Esophagus muscularis mucosa (tissue), 4 donors: Measurements from ENCODE around the gene IL15. TPM values are rescaled to one million over a fixed set of nuclear protein-coding genes. Genes with fewer than 3 reads are reported as not detected.

ENCODE experiments used
- DNase-seq: peaks from one replicate; pipeline ENCODE4 v3.0.0-alpha.2; 2017; ENCODE audit errors: extremely low spot score
- H3K27ac ChIP-seq, 4 donors: fragments of 200-600 bp; sonication (generic); replicated peaks in 1 of 4; 1 replicate in 3 of 4; 2 replicates in 1 of 4; pipeline ENCODE4 v1.5.1; 2016 to 2019; ENCODE audit warnings: mild to moderate bottlenecking in 1 of 4
- H3K27me3 ChIP-seq, 4 donors: fragments of 200-600 bp; sonication (generic); one replicate each; pipeline versions ENCODE4 v1.5.1 to v1.6.0; 2016 to 2019
- H3K36me3 ChIP-seq, 4 donors: fragments of 200-600 bp; sonication (generic); one replicate each; pipeline ENCODE4 v1.5.1; 2016 to 2019
- H3K4me1 ChIP-seq, 4 donors: fragments of 200-600 bp; sonication (generic); one replicate each; pipeline ENCODE4 v1.5.1; 2016 to 2019
- H3K4me3 ChIP-seq, 4 donors: fragments of 200-600 bp; sonication (generic); 1 replicate in 2 of 4; 2 replicates in 2 of 4; pipeline ENCODE4 v1.5.1; 2016 to 2019; ENCODE audit warnings: mild to moderate bottlenecking in 4 of 4, moderate library complexity in 1 of 4
- H3K9me3 ChIP-seq, 4 donors: fragments of 200-600 bp; sonication (generic); 1 replicate in 3 of 4; 2 replicates in 1 of 4; pipeline ENCODE4 v1.5.1; 2016 to 2019
- EP300 ChIP-seq: sonication (generic); formaldehyde crosslinking; IDR thresholded peaks from one replicate; pipeline ENCODE4 v1.6.1; 2017; ENCODE audit warnings: antibody characterized with exemption
- POLR2A ChIP-seq: fragments of 450-650 bp; IDR thresholded peaks from one replicate; pipeline ENCODE4 v1.6.1; 2017; ENCODE audit warnings: antibody characterized with exemption, moderate library complexity, mild to moderate bottlenecking, low read depth
- POLR2AphosphoS5 ChIP-seq, 2 donors: sonication (generic); formaldehyde crosslinking; IDR thresholded peaks; one replicate each; pipeline ENCODE4 v1.6.1; 2017; ENCODE audit warnings: antibody characterized with exemption in 2 of 2
- WGBS: methylation state at CpG from one replicate; pipeline ENCODE4 v1.1.5; 2018; 5-methylcytosine and 5-hydroxymethylcytosine counted together
- intact Hi-C: fragments of 100-400 bp; cut with DNase I; formaldehyde crosslinking; loops from one replicate; pipeline ENCODE4 v1.15.1; 2023
- total RNA-seq, 4 donors: library from RNA; depleted of rRNA; stranded (reverse); fragments of >200 nt; gene quantifications; one replicate each; pipeline versions ENCODE4 v1.1.0 to v1.2.1, GENCODE V29; 2016
- TF ChIP-seq, protein P1 (sequence below), 3 experiments: fragments of 200-600 bp in 2 of 3; fragments of 450-650 bp in 1 of 3; sonication (generic) in 2 of 3; IDR thresholded peaks; one replicate each; pipeline ENCODE4 v1.5.1; 2017 to 2019; ENCODE audit warnings: antibody characterized with exemption in 3 of 3, mild to moderate bottlenecking in 2 of 3, moderate library complexity in 1 of 3

Gene IL15
- total RNA-seq, 4 donors from 2014 or later: 3.0 to 5.0 (median 3.7) TPM

DNA sequence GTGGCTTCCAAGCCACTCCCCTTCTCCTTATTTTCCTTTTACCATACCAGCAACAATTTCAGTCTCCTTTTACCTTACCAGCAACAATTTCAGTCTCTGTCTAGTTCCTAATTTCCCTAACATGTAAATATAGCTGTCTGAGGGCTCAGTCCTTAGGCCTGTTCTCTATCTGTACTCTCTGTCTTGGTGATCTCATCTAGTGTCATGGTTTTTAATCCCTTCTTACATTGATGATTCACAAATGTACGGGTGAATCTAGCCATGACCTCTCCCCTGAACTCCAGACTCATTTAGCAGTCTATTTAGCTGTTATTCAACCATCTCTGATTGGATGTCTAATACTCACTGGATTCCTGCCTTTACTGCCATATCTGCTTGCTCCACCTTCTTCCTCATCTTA is 7.2 kb downstream of the IL15 start:
- 47% methylated on average over 1 of the region's 1 CpG for WGBS
- Histone ChIP-seq H3K36me3 (no peaks in the 10 kb centered on the region), H3K27ac (no peak overlapping the region), H3K27me3 (no peaks in the 10 kb centered on the region), H3K9me3 (no peaks in the 10 kb centered on the region), H3K4me1 (peaks cover 4 to 10% (median 5%) of the 10 kb centered on the region in 4 donors), H3K4me3 (no peak overlapping the region)
- TF ChIP-seq, protein P1, sequence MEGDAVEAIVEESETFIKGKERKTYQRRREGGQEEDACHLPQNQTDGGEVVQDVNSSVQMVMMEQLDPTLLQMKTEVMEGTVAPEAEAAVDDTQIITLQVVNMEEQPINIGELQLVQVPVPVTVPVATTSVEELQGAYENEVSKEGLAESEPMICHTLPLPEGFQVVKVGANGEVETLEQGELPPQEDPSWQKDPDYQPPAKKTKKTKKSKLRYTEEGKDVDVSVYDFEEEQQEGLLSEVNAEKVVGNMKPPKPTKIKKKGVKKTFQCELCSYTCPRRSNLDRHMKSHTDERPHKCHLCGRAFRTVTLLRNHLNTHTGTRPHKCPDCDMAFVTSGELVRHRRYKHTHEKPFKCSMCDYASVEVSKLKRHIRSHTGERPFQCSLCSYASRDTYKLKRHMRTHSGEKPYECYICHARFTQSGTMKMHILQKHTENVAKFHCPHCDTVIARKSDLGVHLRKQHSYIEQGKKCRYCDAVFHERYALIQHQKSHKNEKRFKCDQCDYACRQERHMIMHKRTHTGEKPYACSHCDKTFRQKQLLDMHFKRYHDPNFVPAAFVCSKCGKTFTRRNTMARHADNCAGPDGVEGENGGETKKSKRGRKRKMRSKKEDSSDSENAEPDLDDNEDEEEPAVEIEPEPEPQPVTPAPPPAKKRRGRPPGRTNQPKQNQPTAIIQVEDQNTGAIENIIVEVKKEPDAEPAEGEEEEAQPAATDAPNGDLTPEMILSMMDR (IDR thresholded peaks at IDR 0.05): no peak
- TF ChIP-seq POLR2AphosphoS5 (IDR thresholded peaks at IDR 0.05) (no peak), EP300 (no peak), POLR2A (no peak)
- no peak for DNase-seq
- intact Hi-C loops: no loop called here

DNA sequence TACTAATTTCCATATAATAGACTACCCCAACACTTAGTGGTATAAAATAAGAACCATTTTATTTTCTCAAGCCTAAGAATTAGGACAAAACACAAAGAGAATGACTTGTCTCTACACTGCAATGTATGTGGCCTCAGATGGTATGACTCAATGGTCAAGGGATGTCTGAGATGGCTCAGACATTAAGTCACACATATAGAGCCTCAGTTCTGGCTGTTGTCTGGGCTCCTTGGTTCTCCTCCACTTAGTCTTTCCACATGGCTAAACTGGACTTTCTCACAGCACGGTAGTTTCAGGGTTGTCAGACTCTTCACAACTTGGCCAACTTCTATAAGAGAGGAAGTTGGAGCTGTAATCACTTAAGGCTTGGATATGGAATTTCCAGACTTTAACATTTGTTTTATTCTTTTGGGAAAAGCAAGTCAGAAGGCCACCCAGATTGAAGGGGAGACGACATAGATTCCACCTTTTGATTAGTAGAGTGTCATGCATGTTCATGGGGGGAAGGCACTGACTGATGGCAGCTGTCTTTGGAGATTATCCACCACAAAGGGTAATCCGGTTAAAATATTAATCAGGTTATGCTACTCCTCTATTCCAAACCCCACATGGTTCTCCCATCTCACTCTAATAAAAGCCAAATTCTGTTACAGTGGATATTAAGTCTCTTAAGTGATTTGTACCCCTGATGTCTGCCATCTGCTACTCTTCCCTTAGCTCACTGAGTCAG is 9.4 kb downstream of the IL15 start:
- Histone ChIP-seq H3K4me1 (peaks cover 6 to 14% (median 9%) of the 10 kb centered on the region in 4 donors), H3K27me3 (no peaks in the 10 kb centered on the region), H3K9me3 (no peaks in the 10 kb centered on the region), H3K36me3 (no peaks in the 10 kb centered on the region), H3K27ac (no peak overlapping the region), H3K4me3 (no peak overlapping the region)
- 73% methylated on average over 3 of the region's 3 CpGs for WGBS
- TF ChIP-seq EP300: no peak
- no peak for TF ChIP-seq POLR2A
- TF ChIP-seq, protein P1 (IDR thresholded peaks at IDR 0.05): no peak
- TF ChIP-seq POLR2AphosphoS5 (IDR thresholded peaks at IDR 0.05): no peak
- intact Hi-C loops: no loop called here
- DNase-seq: no peak

GRCh38 chr4:141646969-141647368 is 10.6 kb downstream of the IL15 start:
- Histone ChIP-seq H3K4me3 (no peak overlapping the region), H3K9me3 (no peaks in the 10 kb centered on the region), H3K36me3 (no peaks in the 10 kb centered on the region), H3K27me3 (no peaks in the 10 kb centered on the region), H3K27ac (no peak overlapping the region), H3K4me1 (peaks cover 9 to 16% (median 11%) of the 10 kb centered on the region in 4 donors)
- intact Hi-C loops: no loop called here
- TF ChIP-seq EP300 (no peak), POLR2A (no peak), POLR2AphosphoS5 (IDR thresholded peaks at IDR 0.05) (no peak)
- TF ChIP-seq, protein P1 (IDR thresholded peaks at IDR 0.05): no peak
- no peak for DNase-seq
- WGBS: 54% methylated on average over 3 of the region's 3 CpGs

- Histone ChIP-seq H3K9me3 (no peaks in the 10 kb centered on the region), H3K4me3 (no peak overlapping the region), H3K4me1 (peaks cover 19 to 26% (median 20%) of the 10 kb centered on the region in 4 donors), H3K27me3 (no peaks in the 10 kb centered on the region), H3K27ac (no peak overlapping the region), H3K36me3 (no peaks in the 10 kb centered on the region)
- TF ChIP-seq, protein P1 (IDR thresholded peaks at IDR 0.05): no peak
- TF ChIP-seq POLR2AphosphoS5 (IDR thresholded peaks at IDR 0.05): no peak
- TF ChIP-seq EP300: no peak
- no peak for TF ChIP-seq POLR2A
- DNase-seq: no peak
- 49% methylated on average over 1 of the region's 1 CpG for WGBS
- intact Hi-C loops: no loop called here
Measured at GRCh38 chr4:141647966-141648365, 11.6 kb downstream of the IL15 start.
